Measurements from ENCODE around the gene PLXNB3.

PLXNB3 gene

DNA sequence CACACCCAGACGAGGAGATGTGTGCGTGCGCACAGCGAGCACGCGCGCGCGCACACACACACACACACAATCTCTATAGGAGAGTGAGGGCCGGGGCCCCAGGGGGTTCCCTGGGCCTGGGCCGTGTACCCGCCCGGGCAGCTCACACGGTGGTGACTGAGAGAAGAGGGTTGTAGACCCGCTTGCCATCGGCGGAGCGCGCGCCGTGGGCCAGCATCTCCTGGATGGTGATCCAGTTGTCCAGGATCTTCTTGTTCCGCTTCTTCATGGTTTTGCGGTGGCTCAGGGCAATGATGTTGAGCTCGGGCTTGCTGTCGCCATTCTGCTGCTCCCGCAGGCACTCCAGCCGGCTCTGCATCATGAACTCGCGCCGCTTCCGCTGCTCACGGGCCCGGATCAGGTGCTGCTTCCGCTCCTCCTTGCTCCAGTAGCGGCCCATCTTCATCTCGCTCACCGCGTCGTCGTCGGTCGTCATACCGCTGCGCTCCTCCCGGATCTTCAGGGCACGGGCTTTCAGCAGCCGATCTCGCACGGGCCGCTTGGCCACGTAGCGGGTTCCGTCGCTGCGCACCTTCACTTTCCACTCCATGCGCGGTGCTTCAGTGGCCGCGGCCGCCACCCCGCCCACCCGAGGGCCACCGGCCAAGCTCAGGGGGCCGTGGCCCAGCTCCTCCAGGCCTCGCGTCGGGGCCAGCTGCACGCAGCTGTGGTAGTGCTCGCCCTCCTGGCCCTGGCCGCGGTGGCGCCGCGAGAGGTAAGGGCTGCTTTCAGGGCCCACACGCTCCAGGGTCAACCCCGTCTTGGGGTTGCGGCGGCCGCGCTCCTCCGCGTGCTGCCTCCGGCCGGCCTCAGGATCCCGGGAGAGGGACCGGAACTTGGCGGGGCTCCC lies 39.4 kb downstream of the PLXNB3 start:
- H3K4me3 ChIP-seq (ENCODE audit: low read depth, low read length): no peak overlapping the region
- H3K9ac ChIP-seq (ENCODE audit: low read length): no peak overlapping the region
- WGBS (ENCODE audit: extremely low coverage, insufficient coverage, insufficient read length): no CpG with 5 or more reads among the region's 87 CpGs

GRCh38 chrX:153804100-153804595 lies 40.1 kb downstream of the PLXNB3 start:
- H3K23ac ChIP-seq (ENCODE audit: low read length): no peak overlapping the region
- no peak overlapping the region for H3K9ac ChIP-seq (ENCODE audit: low read length)
- H3K4me2 ChIP-seq (ENCODE audit: low read length): no peak overlapping the region
- no peak overlapping the region for H3K4me3 ChIP-seq (ENCODE audit: low read depth, low read length)
- H4K8ac ChIP-seq (ENCODE audit: low read depth, low read length): no peak overlapping the region
- no peak overlapping the region for H2BK12ac ChIP-seq (ENCODE audit: low read length)
- H3K79me2 ChIP-seq (ENCODE audit: control insufficient read depth, insufficient read depth, low read length, poor library complexity): no peaks in the 10 kb centered on the region
- WGBS (ENCODE audit: extremely low coverage, insufficient coverage, insufficient read length): no CpG with 5 or more reads among the region's 34 CpGs
- H2BK120ac ChIP-seq (ENCODE audit: insufficient read depth, low read length, poor library complexity): no peak overlapping the region
- no peaks in the 10 kb centered on the region for H3K79me1 ChIP-seq (ENCODE audit: low read length)
- peak overlapping the region; percentile 83 for H4K12ac ChIP-seq (ENCODE audit: low read depth, low read length)
- H3K36me3 ChIP-seq (ENCODE audit: control insufficient read depth in 1 of 2, insufficient read depth in 2 of 2, low read length in 2 of 2): peaks cover 3% of the 10 kb centered on the region in 2 experiments
- no peak overlapping the region for H3K27ac ChIP-seq (ENCODE audit: low read depth, low read length)
- no peak overlapping the region for H3K4ac ChIP-seq (ENCODE audit: low read depth, low read length)
- H2AK5ac ChIP-seq (ENCODE audit: low read length): no peak overlapping the region
- H4K91ac ChIP-seq (ENCODE audit: low read depth, low read length): no peak overlapping the region
- no peaks in the 10 kb centered on the region for H3K9me3 ChIP-seq (ENCODE audit: insufficient read depth, low read depth, low read length)
- no peak for DNase-seq
- no peak overlapping the region for H3K14ac ChIP-seq (ENCODE audit: low read length)
- H3K18ac ChIP-seq (ENCODE audit: low read length): no peak overlapping the region
- no peaks in the 10 kb centered on the region for H3K27me3 ChIP-seq (ENCODE audit: insufficient read depth, low read length)
- H3K4me1 ChIP-seq (ENCODE audit: control insufficient read depth in 1 of 2, insufficient read depth in 2 of 2, low read length in 2 of 2): no peaks in the 10 kb centered on the region
- no peak overlapping the region for H2AFZ ChIP-seq (ENCODE audit: insufficient read depth, low read length, poor library complexity)
- H2BK5ac ChIP-seq (ENCODE audit: low read depth, low read length, poor library complexity): no peak overlapping the region

More for the DNA sequence above, 39.4 kb downstream of the PLXNB3 start:
- Histone ChIP-seq H3K4ac (ENCODE audit: low read depth, low read length) (no peak overlapping the region), H2BK5ac (ENCODE audit: low read depth, low read length, poor library complexity) (no peak overlapping the region), H2AK5ac (ENCODE audit: low read length) (no peak overlapping the region), H4K12ac (ENCODE audit: low read depth, low read length) (no peak overlapping the region), H2BK120ac (ENCODE audit: insufficient read depth, low read length, poor library complexity) (no peak overlapping the region), H3K18ac (ENCODE audit: low read length) (no peak overlapping the region), H3K27me3 (ENCODE audit: insufficient read depth, low read length) (no peaks in the 10 kb centered on the region), H3K36me3 (ENCODE audit: control insufficient read depth in 1 of 2, insufficient read depth in 2 of 2, low read length in 2 of 2) (peaks cover 9 to 10% of the 10 kb centered on the region in 2 experiments), H4K8ac (ENCODE audit: low read depth, low read length) (no peak overlapping the region), H3K23ac (ENCODE audit: low read length) (no peak overlapping the region), H3K4me2 (ENCODE audit: low read length) (no peak overlapping the region), H2BK12ac (ENCODE audit: low read length) (no peak overlapping the region), H3K79me2 (ENCODE audit: control insufficient read depth, insufficient read depth, low read length, poor library complexity) (no peaks in the 10 kb centered on the region), H3K79me1 (ENCODE audit: low read length) (no peaks in the 10 kb centered on the region), H3K4me1 (ENCODE audit: control insufficient read depth in 1 of 2, insufficient read depth in 2 of 2, low read length in 2 of 2) (no peaks in the 10 kb centered on the region), H4K91ac (ENCODE audit: low read depth, low read length) (no peak overlapping the region), H2AFZ (ENCODE audit: insufficient read depth, low read length, poor library complexity) (no peak overlapping the region), H3K14ac (ENCODE audit: low read length) (no peak overlapping the region), H3K27ac (ENCODE audit: low read depth, low read length) (no peak overlapping the region), H3K9me3 (ENCODE audit: insufficient read depth, low read depth, low read length) (no peaks in the 10 kb centered on the region)
- no peak for DNase-seq

GRCh38 chrX:153804621-153805020 lies 40.6 kb downstream of the PLXNB3 start:
- H2BK5ac ChIP-seq (ENCODE audit: low read depth, low read length, poor library complexity): no peak overlapping the region
- no peak overlapping the region for H3K27ac ChIP-seq (ENCODE audit: low read depth, low read length)
- no peak overlapping the region for H3K4me2 ChIP-seq (ENCODE audit: low read length)
- H3K36me3 ChIP-seq (ENCODE audit: control insufficient read depth in 1 of 2, insufficient read depth in 2 of 2, low read length in 2 of 2): no peaks in the 10 kb centered on the region
- H2AFZ ChIP-seq (ENCODE audit: insufficient read depth, low read length, poor library complexity): no peak overlapping the region
- H3K27me3 ChIP-seq (ENCODE audit: insufficient read depth, low read length): no peaks in the 10 kb centered on the region
- H3K4me1 ChIP-seq (ENCODE audit: control insufficient read depth in 1 of 2, insufficient read depth in 2 of 2, low read length in 2 of 2): no peaks in the 10 kb centered on the region
- no peak overlapping the region for H3K4me3 ChIP-seq (ENCODE audit: low read depth, low read length)
- H3K9ac ChIP-seq (ENCODE audit: low read length): no peak overlapping the region
- no peak overlapping the region for H3K14ac ChIP-seq (ENCODE audit: low read length)
- no peaks in the 10 kb centered on the region for H3K9me3 ChIP-seq (ENCODE audit: insufficient read depth, low read depth, low read length)
- no peak overlapping the region for H3K18ac ChIP-seq (ENCODE audit: low read length)
- no peak overlapping the region for H2BK12ac ChIP-seq (ENCODE audit: low read length)
- H4K8ac ChIP-seq (ENCODE audit: low read depth, low read length): no peak overlapping the region
- no peaks in the 10 kb centered on the region for H3K79me2 ChIP-seq (ENCODE audit: control insufficient read depth, insufficient read depth, low read length, poor library complexity)
- H2BK120ac ChIP-seq (ENCODE audit: insufficient read depth, low read length, poor library complexity): no peak overlapping the region
- no peak overlapping the region for H4K91ac ChIP-seq (ENCODE audit: low read depth, low read length)
- no CpG with 5 or more reads among the region's 25 CpGs for WGBS (ENCODE audit: extremely low coverage, insufficient coverage, insufficient read length)
- no peak overlapping the region for H3K23ac ChIP-seq (ENCODE audit: low read length)
- H4K12ac ChIP-seq (ENCODE audit: low read depth, low read length): no peak overlapping the region
- DNase-seq: no peak
- H2AK5ac ChIP-seq (ENCODE audit: low read length): no peak overlapping the region
- no peaks in the 10 kb centered on the region for H3K79me1 ChIP-seq (ENCODE audit: low read length)
- H3K4ac ChIP-seq (ENCODE audit: low read depth, low read length): no peak overlapping the region

DNA sequence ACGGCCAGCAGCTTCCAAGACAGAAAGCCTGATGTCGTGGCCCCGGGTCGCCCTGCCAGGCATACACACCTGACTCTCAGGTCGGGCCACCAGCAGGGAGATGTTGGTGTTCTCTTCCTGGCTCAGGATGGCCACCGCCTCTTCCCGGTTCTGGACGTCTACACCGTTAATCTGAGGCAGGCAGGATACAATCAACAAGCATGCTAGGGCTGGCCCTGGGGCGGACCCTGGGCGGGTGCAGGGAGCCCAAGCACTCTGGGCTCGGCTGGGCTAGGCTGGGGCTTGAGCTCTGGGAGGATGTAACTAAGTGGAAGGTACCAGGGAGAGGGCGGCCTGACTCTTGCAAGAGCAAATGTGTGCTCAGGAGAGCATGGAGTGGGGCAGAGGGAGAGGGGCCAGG lies 41.4 kb downstream of the PLXNB3 start:
- H3K27me3 ChIP-seq (ENCODE audit: insufficient read depth, low read length): no peaks in the 10 kb centered on the region
- no peaks in the 10 kb centered on the region for H3K4me1 ChIP-seq (ENCODE audit: control insufficient read depth in 1 of 2, insufficient read depth in 2 of 2, low read length in 2 of 2)
- no peak overlapping the region for H3K4ac ChIP-seq (ENCODE audit: low read depth, low read length)
- no peak overlapping the region for H3K23ac ChIP-seq (ENCODE audit: low read length)
- H2BK12ac ChIP-seq (ENCODE audit: low read length): no peak overlapping the region
- H3K27ac ChIP-seq (ENCODE audit: low read depth, low read length): no peak overlapping the region
- no peak overlapping the region for H4K12ac ChIP-seq (ENCODE audit: low read depth, low read length)
- H3K79me1 ChIP-seq (ENCODE audit: low read length): no peaks in the 10 kb centered on the region
- H3K9me3 ChIP-seq (ENCODE audit: insufficient read depth, low read depth, low read length): no peaks in the 10 kb centered on the region
- no peak overlapping the region for H3K18ac ChIP-seq (ENCODE audit: low read length)
- no peak overlapping the region for H2BK120ac ChIP-seq (ENCODE audit: insufficient read depth, low read length, poor library complexity)
- H4K8ac ChIP-seq (ENCODE audit: low read depth, low read length): no peak overlapping the region
- no peak overlapping the region for H2AFZ ChIP-seq (ENCODE audit: insufficient read depth, low read length, poor library complexity)
- H3K4me3 ChIP-seq (ENCODE audit: low read depth, low read length): no peak overlapping the region
- H2AK5ac ChIP-seq (ENCODE audit: low read length): no peak overlapping the region
- no peak overlapping the region for H2BK5ac ChIP-seq (ENCODE audit: low read depth, low read length, poor library complexity)
- H3K4me2 ChIP-seq (ENCODE audit: low read length): no peak overlapping the region
- no peak for DNase-seq
- no peak overlapping the region for H4K91ac ChIP-seq (ENCODE audit: low read depth, low read length)
- H3K14ac ChIP-seq (ENCODE audit: low read length): no peak overlapping the region
- no CpG with 5 or more reads among the region's 13 CpGs for WGBS (ENCODE audit: extremely low coverage, insufficient coverage, insufficient read length)
- H3K79me2 ChIP-seq (ENCODE audit: control insufficient read depth, insufficient read depth, low read length, poor library complexity): no peaks in the 10 kb centered on the region
- H3K36me3 ChIP-seq (ENCODE audit: control insufficient read depth in 1 of 2, insufficient read depth in 2 of 2, low read length in 2 of 2): no peaks in the 10 kb centered on the region
- H3K9ac ChIP-seq (ENCODE audit: low read length): no peak overlapping the region
